Measurements from ENCODE around the gene SLC9A5. TPM values are rescaled to one million over a fixed set of nuclear protein-coding genes. Genes with fewer than 3 reads are reported as not detected.

SLC9A5 gene
- total RNA-seq, 1 donor from 2014 or later: 4.4 TPM

GRCh38 chr16:67207249-67208091, 41.3 kb upstream of the SLC9A5 start:
- TF ChIP-seq, protein P1, sequence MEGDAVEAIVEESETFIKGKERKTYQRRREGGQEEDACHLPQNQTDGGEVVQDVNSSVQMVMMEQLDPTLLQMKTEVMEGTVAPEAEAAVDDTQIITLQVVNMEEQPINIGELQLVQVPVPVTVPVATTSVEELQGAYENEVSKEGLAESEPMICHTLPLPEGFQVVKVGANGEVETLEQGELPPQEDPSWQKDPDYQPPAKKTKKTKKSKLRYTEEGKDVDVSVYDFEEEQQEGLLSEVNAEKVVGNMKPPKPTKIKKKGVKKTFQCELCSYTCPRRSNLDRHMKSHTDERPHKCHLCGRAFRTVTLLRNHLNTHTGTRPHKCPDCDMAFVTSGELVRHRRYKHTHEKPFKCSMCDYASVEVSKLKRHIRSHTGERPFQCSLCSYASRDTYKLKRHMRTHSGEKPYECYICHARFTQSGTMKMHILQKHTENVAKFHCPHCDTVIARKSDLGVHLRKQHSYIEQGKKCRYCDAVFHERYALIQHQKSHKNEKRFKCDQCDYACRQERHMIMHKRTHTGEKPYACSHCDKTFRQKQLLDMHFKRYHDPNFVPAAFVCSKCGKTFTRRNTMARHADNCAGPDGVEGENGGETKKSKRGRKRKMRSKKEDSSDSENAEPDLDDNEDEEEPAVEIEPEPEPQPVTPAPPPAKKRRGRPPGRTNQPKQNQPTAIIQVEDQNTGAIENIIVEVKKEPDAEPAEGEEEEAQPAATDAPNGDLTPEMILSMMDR (conservative IDR thresholded peaks at IDR 0.05): no peak

GRCh38 chr16:67208154-67208896, 40.5 kb upstream of the SLC9A5 start:
- Mint-ChIP-seq H3K27ac (ENCODE audit: unreplicated experiment) (no peak overlapping the region), H3K9me3 (no peaks in the 10 kb centered on the region), H3K4me1 (peaks cover 6% of the 10 kb centered on the region), H3K36me3 (ENCODE audit: low read depth) (no peaks in the 10 kb centered on the region), H3K4me3 (no peak overlapping the region), H3K27me3 (ENCODE audit: low read depth) (peaks cover 2% of the 10 kb centered on the region)
- TF ChIP-seq, protein P1 (conservative IDR thresholded peaks at IDR 0.05): no peak
- no peak for DNase-seq (ENCODE audit: low read depth, low spot score)

More at GRCh38 chr16:67207249-67208091, 41.3 kb upstream of the SLC9A5 start:
- H3K36me3 Mint-ChIP-seq (ENCODE audit: low read depth): no peaks in the 10 kb centered on the region
- DNase-seq (ENCODE audit: low read depth, low spot score): no peak
- no peak overlapping the region for H3K4me3 Mint-ChIP-seq
- H3K9me3 Mint-ChIP-seq: no peaks in the 10 kb centered on the region
- H3K27ac Mint-ChIP-seq (ENCODE audit: unreplicated experiment): no peak overlapping the region
- H3K27me3 Mint-ChIP-seq (ENCODE audit: low read depth): peaks cover 2% of the 10 kb centered on the region
- H3K4me1 Mint-ChIP-seq: peaks cover 6% of the 10 kb centered on the region

GRCh38 chr16:67209565-67209964, 39.2 kb upstream of the SLC9A5 start:
- H3K36me3 Mint-ChIP-seq (ENCODE audit: low read depth): no peaks in the 10 kb centered on the region
- peaks cover 6% of the 10 kb centered on the region for H3K4me1 Mint-ChIP-seq
- TF ChIP-seq, protein P1 (conservative IDR thresholded peaks at IDR 0.05): no peak
- H3K4me3 Mint-ChIP-seq: no peak overlapping the region
- H3K27me3 Mint-ChIP-seq (ENCODE audit: low read depth): peaks cover 2% of the 10 kb centered on the region
- no peaks in the 10 kb centered on the region for H3K9me3 Mint-ChIP-seq
- H3K27ac Mint-ChIP-seq (ENCODE audit: unreplicated experiment): no peak overlapping the region
- no peak for DNase-seq (ENCODE audit: low read depth, low spot score)

DNA sequence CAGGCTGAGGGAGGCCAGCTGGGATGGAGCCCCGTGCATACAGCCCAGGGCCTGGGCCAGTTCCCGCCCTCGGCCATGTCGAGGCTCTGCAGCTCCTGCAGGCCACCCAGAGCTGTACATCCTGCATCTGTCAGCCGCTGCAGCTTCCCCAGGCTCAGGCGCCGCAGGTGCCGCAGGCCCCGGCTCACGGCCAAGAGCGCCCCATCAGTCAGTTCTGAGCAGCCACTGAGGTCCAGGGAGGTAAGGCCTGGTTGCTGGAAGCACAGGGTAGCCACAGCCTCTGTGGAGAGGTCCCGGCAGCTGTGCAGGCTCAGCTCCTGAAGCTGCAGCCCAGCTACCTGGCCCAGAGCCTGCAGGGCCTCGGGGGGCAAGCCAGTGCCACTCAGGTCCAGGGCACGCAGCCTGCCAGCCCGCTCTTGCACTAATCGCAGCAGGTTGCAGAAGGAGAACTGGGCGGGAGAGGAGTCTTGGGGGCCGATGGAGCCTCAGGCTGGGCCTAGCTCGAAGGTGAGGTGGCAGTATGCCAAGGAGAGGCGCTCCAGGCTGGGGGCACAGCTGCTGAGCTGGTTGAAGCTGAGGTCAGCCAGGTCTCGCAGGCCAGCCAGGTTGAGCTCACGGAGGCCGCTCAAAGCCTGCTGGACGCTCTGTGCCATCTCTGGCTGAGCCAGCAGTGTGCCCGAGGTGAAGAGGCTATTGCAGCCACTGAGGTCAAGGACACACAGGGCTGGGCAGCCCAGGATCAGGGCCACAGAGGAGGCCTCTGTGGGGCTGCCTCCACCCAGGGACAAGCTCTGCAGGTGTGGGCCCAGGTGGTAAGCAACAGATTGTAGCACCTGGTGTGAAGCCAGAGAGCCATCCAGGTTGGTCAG, 38.5 kb upstream of the SLC9A5 start:
- TF ChIP-seq, protein P1 (conservative IDR thresholded peaks at IDR 0.05): no peak
- H3K27ac Mint-ChIP-seq (ENCODE audit: unreplicated experiment): no peak overlapping the region
- peaks cover 6% of the 10 kb centered on the region for H3K4me1 Mint-ChIP-seq
- no peak overlapping the region for H3K4me3 Mint-ChIP-seq
- H3K9me3 Mint-ChIP-seq: no peaks in the 10 kb centered on the region
- no peaks in the 10 kb centered on the region for H3K36me3 Mint-ChIP-seq (ENCODE audit: low read depth)
- H3K27me3 Mint-ChIP-seq (ENCODE audit: low read depth): peaks cover 2% of the 10 kb centered on the region
- DNase-seq (ENCODE audit: low read depth, low spot score): no peak

- DNase-seq (ENCODE audit: low read depth, low spot score): no peak
- no peak overlapping the region for H3K27ac Mint-ChIP-seq (ENCODE audit: unreplicated experiment)
- TF ChIP-seq, protein P1 (conservative IDR thresholded peaks at IDR 0.05): no peak
Measured at GRCh38 chr16:67211674-67212073, 37.1 kb upstream of the SLC9A5 start.

More at GRCh38 chr16:67211674-67212073, 37.1 kb upstream of the SLC9A5 start:
- Mint-ChIP-seq H3K36me3 (ENCODE audit: low read depth) (no peaks in the 10 kb centered on the region), H3K9me3 (no peaks in the 10 kb centered on the region), H3K27me3 (ENCODE audit: low read depth) (peaks cover 2% of the 10 kb centered on the region), H3K4me1 (peaks cover 3% of the 10 kb centered on the region), H3K4me3 (no peak overlapping the region)
